Neural cell (in vitro differentiated cells): ENCODE data around the gene MILR1. TPM values are rescaled to one million over a fixed set of nuclear protein-coding genes. Genes with fewer than 3 reads are reported as not detected.
"Not testable (repeated sequence)": the region's sequence is repeated elsewhere in the genome, so short reads cannot be mapped to it uniquely, and the experiment has no call there.

Experiments used
- H2AFZ ChIP-seq: fragments of 200-600, 300-800 bp; sonication (generic), shearing (Covaris generic); 2 replicates; pipeline ENCODE4 v1.6.0; 2014; ENCODE audit warnings: low read depth, mild to moderate bottlenecking, antibody characterized with exemption, low read length, moderate library complexity
- H3F3A ChIP-seq: fragments of 200-600 bp; shearing (Covaris generic); 2 replicates; pipeline ENCODE4 v1.6.1; 2016; ENCODE audit warnings: mild to moderate bottlenecking, moderate library complexity, mixed read lengths, antibody characterized with exemption, low read length; ENCODE audit not compliant: insufficient read depth, poor library complexity, severe bottlenecking
- H3K27ac ChIP-seq: fragments of 200-600, 300-800 bp; sonication (generic), shearing (Covaris generic); 2 replicates; pipeline ENCODE4 v1.5.1; 2014; ENCODE audit warnings: mild to moderate bottlenecking, low read length, moderate library complexity
- H3K27me3 ChIP-seq: fragments of 300-800, 200-600 bp; sonication (generic), shearing (Covaris generic); 2 replicates; pipeline ENCODE4 v1.6.0; 2014; ENCODE audit warnings: mild to moderate bottlenecking, low read depth, low read length, moderate library complexity; ENCODE audit not compliant: insufficient read depth
- H3K36me3 ChIP-seq: fragments of 300-800, 200-600 bp; sonication (generic), shearing (Covaris generic); 2 replicates; pipeline ENCODE4 v1.5.1; 2014; ENCODE audit warnings: mild to moderate bottlenecking, antibody characterized with exemption, low read length, moderate library complexity; ENCODE audit not compliant: insufficient read depth
- H3K4me2 ChIP-seq: fragments of 300-800, 200-600 bp; sonication (generic), shearing (Covaris generic); 2 replicates; pipeline ENCODE4 v1.6.0; 2014; ENCODE audit warnings: mild to moderate bottlenecking, low read length
- H3K4me3 ChIP-seq: fragments of 300-800, 200-600 bp; sonication (generic), shearing (Covaris generic); 2 replicates; pipeline ENCODE4 v1.5.1; 2014; ENCODE audit warnings: mild to moderate bottlenecking, low read length, moderate library complexity
- H3K79me2 ChIP-seq: fragments of 200-600 bp; shearing (Covaris generic); replicated peaks from 2 replicates; pipeline ENCODE4 v1.6.0; 2014; ENCODE audit warnings: mild to moderate bottlenecking, low read length, moderate library complexity; ENCODE audit not compliant: insufficient read depth
- H3K9ac ChIP-seq: fragments of 300-800, 200-600 bp; sonication (generic), shearing (Covaris generic); 2 replicates; pipeline ENCODE4 v1.6.1; 2016; ENCODE audit warnings: mild to moderate bottlenecking, low read length, mixed read lengths
- H3K9me2 ChIP-seq: fragments of 200-600 bp; shearing (Covaris generic); 2 replicates; pipeline ENCODE4 v1.6.1; 2016; ENCODE audit warnings: mild to moderate bottlenecking, low read length, mixed read lengths; ENCODE audit not compliant: insufficient read depth
- H3K9me3 ChIP-seq: fragments of 200-600, 300-800 bp; sonication (generic), shearing (Covaris generic); 2 replicates; pipeline ENCODE4 v1.6.1; 2016; ENCODE audit warnings: mild to moderate bottlenecking, mixed run types, low read length, moderate library complexity, mixed read lengths
- H4K20me1 ChIP-seq: fragments of 200-600 bp; shearing (Covaris generic); 2 replicates; pipeline ENCODE4 v1.6.1; 2016; ENCODE audit warnings: mild to moderate bottlenecking, mixed run types; ENCODE audit not compliant: insufficient read depth
- CTCF ChIP-seq: fragments of 450-650 bp; IDR thresholded peaks from 2 replicates; pipeline ENCODE4 v1.5.1; 2014; ENCODE audit warnings: antibody characterized with exemption, mild to moderate bottlenecking, moderate library complexity; ENCODE audit not compliant: poor library complexity, severe bottlenecking
- EP300 ChIP-seq: fragments of 450-650 bp; conservative IDR thresholded peaks from 2 replicates; pipeline ENCODE4 v1.6.1; 2014; ENCODE audit warnings: antibody characterized with exemption, mild to moderate bottlenecking, moderate library complexity; ENCODE audit not compliant: poor library complexity, severe bottlenecking
- EZH2 ChIP-seq: fragments of 200-600, 300-800 bp; shearing (Covaris generic), sonication (generic); IDR thresholded peaks from 2 replicates; pipeline ENCODE4 v1.6.1; 2014; ENCODE audit warnings: antibody characterized with exemption, low read length, borderline replicate concordance, mild to moderate bottlenecking; ENCODE audit not compliant: insufficient read depth, poor library complexity, severe bottlenecking
- MXI1 ChIP-seq: fragments of 450-650 bp; conservative IDR thresholded peaks from 2 replicates; pipeline ENCODE4 v1.6.1; 2014; ENCODE audit warnings: antibody characterized with exemption, mild to moderate bottlenecking; ENCODE audit not compliant: poor library complexity, severe bottlenecking
- POLR2AphosphoS5 ChIP-seq: IDR thresholded peaks from 2 replicates; pipeline ENCODE4 v1.6.1; 2012
- RAD21 ChIP-seq: fragments of 450-650 bp; conservative IDR thresholded peaks from 2 replicates; pipeline ENCODE4 v1.6.1; 2014; ENCODE audit warnings: antibody characterized with exemption, mild to moderate bottlenecking, moderate library complexity
- SMC3 ChIP-seq: fragments of 450-650 bp; conservative IDR thresholded peaks from 2 replicates; pipeline ENCODE4 v1.6.1; 2014; ENCODE audit warnings: antibody characterized with exemption, mild to moderate bottlenecking, moderate library complexity; ENCODE audit not compliant: poor library complexity
- TAF1 ChIP-seq: IDR thresholded peaks from 2 replicates; pipeline ENCODE4 v1.6.1; 2012; ENCODE audit warnings: low read depth
- polyA plus RNA-seq: library from polyadenylated mRNA; depleted of rRNA; stranded (reverse); fragments of >200 nt; gene quantifications from 2 replicates; pipeline ENCODE4 v1.2.3, GENCODE V29; 2014
- TF ChIP-seq, protein P1 (sequence below): IDR thresholded peaks from 2 replicates; pipeline ENCODE4 v1.6.1; 2012; ENCODE audit warnings: borderline replicate concordance

The MILR1 gene
- polyA plus RNA-seq, 1 donor from 2014 or later, result not detected

- no peak overlapping the region for H3K9ac ChIP-seq
- no peaks in the 10 kb centered on the region for H3K9me2 ChIP-seq
- no peaks in the 10 kb centered on the region for H3K27me3 ChIP-seq
- no peak overlapping the region for H3K27ac ChIP-seq
- peaks cover 6% of the 10 kb centered on the region for H3K9me3 ChIP-seq
- no peaks in the 10 kb centered on the region for H3K36me3 ChIP-seq
- no peak for TF ChIP-seq RAD21
- H3K79me2 ChIP-seq, result no peaks in the 10 kb centered on the region
- H4K20me1 ChIP-seq, result no peaks in the 10 kb centered on the region
- no peak overlapping the region for H2AFZ ChIP-seq
- H3K4me2 ChIP-seq, result no peak overlapping the region
- H3K4me3 ChIP-seq, result no peak overlapping the region
- no peaks in the 10 kb centered on the region for H3F3A ChIP-seq
Measured at GRCh38 chr17:64437944-64438525, 10.9 kb upstream of the MILR1 start.

DNA sequence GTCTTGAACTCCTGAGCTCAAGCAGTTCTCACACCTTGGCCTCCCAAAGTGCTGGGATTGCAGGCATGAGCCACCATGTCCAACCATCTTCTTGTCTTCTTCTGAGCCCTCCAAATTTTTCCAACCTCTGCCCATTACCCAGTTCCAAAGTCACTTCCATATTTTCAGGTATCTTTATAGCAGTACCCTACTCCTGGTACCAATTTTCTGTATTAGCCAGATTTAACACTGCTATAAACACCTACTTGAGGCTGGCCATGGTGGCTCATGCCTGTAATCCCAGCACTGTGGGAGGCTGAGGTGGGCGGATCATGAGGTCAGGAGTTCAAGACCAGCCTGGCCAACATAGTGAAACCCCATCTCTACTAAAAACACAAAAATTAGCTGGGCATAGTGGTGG is 9.4 kb upstream of the MILR1 start:
- H3K79me2 ChIP-seq, H3K4me3 ChIP-seq, H3K9ac ChIP-seq, H2AFZ ChIP-seq, H3K27me3 ChIP-seq, H3K27ac ChIP-seq, H3K36me3 ChIP-seq, H3K4me2 ChIP-seq, H3K9me2 ChIP-seq, H3F3A ChIP-seq, H3K9me3 ChIP-seq, H4K20me1 ChIP-seq: not testable (repeated sequence)

DNA sequence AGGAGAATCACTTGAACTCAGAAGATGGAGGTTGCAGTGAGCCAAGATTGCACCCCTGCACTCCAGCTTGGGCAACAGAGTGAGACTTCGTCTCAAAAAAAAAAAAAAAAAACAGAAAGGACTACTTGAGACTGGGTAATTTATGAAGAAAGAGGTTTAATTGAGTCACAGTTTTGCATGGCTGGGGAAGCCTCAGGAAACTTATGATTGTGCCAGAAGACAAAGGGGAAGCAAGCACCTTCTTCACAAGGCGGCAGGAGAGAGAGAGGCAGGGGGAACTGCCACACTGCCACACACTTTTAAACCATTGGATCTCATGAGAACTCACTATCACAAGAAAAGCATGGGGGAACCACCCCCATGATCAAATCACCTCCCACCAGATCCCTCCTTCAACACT is 9.0 kb upstream of the MILR1 start:
- Histone ChIP-seq H3K27me3 (no peaks in the 10 kb centered on the region), H4K20me1 (no peaks in the 10 kb centered on the region)

More for the DNA sequence above, 9.0 kb upstream of the MILR1 start:
- Histone ChIP-seq H3K4me2 (no peak overlapping the region), H3F3A (no peaks in the 10 kb centered on the region), H3K9me3 (peaks cover 6% of the 10 kb centered on the region), H3K79me2 (no peaks in the 10 kb centered on the region), H3K4me3 (no peak overlapping the region), H3K27ac (no peak overlapping the region), H3K9me2 (no peaks in the 10 kb centered on the region), H3K9ac (no peak overlapping the region), H3K36me3 (no peaks in the 10 kb centered on the region), H2AFZ (no peak overlapping the region)
- TF ChIP-seq MXI1 (no peak), TAF1 (no peak), POLR2AphosphoS5 (no peak), RAD21 (no peak), CTCF (no peak), SMC3 (no peak), EZH2 (no peak), EP300 (no peak)
- TF ChIP-seq, protein P1, sequence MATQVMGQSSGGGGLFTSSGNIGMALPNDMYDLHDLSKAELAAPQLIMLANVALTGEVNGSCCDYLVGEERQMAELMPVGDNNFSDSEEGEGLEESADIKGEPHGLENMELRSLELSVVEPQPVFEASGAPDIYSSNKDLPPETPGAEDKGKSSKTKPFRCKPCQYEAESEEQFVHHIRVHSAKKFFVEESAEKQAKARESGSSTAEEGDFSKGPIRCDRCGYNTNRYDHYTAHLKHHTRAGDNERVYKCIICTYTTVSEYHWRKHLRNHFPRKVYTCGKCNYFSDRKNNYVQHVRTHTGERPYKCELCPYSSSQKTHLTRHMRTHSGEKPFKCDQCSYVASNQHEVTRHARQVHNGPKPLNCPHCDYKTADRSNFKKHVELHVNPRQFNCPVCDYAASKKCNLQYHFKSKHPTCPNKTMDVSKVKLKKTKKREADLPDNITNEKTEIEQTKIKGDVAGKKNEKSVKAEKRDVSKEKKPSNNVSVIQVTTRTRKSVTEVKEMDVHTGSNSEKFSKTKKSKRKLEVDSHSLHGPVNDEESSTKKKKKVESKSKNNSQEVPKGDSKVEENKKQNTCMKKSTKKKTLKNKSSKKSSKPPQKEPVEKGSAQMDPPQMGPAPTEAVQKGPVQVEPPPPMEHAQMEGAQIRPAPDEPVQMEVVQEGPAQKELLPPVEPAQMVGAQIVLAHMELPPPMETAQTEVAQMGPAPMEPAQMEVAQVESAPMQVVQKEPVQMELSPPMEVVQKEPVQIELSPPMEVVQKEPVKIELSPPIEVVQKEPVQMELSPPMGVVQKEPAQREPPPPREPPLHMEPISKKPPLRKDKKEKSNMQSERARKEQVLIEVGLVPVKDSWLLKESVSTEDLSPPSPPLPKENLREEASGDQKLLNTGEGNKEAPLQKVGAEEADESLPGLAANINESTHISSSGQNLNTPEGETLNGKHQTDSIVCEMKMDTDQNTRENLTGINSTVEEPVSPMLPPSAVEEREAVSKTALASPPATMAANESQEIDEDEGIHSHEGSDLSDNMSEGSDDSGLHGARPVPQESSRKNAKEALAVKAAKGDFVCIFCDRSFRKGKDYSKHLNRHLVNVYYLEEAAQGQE, result no peak
